ENCODE data around the gene SCN3B. TPM values are rescaled to one million over a fixed set of nuclear protein-coding genes. Genes with fewer than 3 reads are reported as not detected.

The SCN3B gene
- total RNA-seq, 1 donor from 2014 or later: 6.7 TPM

DNA sequence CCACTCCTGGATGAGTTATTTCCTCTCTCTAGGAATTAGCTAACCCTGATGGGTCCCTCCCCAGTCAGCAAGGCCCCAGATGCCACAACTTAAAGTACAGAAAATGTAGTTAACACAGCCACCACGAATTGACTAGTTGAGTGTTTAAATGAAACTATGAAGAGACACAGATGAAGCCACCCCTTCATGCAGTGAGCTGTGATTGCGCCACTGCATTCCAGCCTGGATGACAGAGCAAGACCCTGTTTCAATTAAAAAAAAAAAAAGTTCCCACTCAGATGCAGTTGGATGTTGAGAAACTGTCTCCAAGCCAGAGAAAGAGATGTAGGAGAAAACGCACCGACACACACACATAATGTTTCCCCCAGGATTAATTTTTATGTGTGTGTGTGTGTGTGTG, 53.3 kb downstream of the SCN3B start:
- no peak for DNase-seq (ENCODE audit: low read depth in 2 of 2)

DNA sequence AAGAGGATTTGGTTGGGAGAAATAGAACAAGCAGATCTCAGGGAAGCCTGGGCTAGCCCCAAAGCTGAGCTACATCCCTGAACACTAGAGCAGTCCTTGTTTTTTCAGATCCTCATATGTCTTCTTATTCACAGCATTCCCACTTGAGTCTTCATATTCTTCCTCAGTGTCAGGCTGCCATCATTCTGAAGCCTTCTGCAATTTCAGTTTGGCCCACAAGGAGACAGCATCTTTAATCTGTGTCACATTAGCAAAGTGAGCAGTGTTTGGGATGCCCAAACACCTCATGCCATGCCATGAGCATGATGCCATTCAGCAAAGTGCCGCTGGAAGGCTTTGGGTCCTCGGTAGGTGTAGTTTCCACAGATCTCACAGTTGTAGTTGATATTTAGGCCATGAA, 56.6 kb downstream of the SCN3B start:
- no peak for DNase-seq (ENCODE audit: low read depth in 2 of 2)

DNA sequence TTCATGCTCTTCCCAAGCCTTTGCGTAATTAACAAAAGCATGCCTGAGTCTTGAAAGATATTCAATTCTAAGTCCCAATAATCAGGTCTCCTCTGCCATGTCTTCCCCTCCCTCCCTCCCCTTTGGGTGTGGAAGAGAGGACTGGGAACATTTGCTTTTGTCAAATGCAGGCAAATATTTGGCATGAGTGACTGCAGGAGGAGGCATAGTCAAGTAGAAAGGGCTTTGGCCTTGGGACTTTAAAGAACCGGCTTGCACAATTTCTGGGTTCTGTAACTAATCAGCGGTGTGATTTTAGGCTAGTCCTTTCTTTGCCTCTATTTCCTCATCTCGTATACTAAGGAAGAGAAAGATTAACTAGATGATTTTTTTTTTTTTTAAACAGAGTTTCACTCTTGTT, 59.5 kb downstream of the SCN3B start:
- DNase-seq (ENCODE audit: low read depth in 2 of 2): no peak

DNA sequence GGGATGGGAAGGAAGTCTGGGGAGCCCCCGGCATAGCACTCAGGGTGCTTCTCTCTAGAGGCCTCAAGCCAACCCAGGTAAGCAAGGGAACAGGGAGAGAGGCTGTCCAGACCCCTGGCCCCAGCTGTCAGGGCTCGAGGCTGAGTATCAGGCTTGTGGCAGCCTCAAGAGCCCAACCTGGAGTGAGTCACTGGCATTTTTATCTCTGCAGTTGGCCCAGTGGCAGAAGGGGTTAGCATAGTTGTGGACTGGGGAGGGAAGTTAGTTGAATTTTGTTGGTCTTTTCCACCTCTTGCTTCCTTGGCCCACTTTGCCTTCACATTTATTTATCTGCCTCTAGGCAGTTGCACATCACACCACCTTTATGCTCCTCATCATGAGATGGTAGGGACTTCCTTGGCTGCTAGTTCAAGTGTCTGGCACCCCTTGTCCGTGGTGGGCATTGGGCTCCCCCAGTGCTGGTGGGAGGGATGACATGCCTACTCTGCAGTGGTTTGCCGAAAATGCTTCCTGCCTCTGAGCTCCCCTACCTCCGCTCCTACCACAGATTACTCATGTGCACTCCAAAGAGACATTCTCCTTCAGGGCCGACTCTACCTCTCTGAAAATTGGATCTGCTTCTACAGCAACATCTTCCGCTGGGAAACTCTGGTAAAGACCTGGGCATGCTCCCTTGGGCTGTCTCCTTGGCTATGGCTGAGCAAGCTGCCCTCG, 60.1 kb downstream of the SCN3B start:
- DNase-seq (ENCODE audit: low read depth in 2 of 2): no peak

DNA sequence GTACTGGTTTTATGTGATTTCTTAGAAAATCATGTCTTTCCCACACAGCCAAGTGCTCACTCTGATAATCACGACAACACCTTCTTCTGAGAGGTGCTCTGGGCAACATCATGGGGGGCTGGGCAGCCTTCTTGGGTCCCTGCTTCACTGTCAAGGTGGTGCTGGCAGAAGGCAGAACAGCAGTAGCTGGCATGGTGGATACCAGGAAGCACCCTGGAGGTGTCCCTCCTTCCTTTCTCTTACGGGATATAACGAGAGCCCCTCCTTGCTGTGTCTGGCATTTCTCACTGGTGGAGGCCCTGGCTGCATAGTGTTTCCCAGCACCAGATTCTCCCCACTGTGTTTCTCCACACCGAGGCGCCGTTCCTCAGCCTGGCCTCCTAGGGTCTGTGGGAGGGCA, 60.9 kb downstream of the SCN3B start:
- no peak for DNase-seq (ENCODE audit: low read depth in 2 of 2)

DNA sequence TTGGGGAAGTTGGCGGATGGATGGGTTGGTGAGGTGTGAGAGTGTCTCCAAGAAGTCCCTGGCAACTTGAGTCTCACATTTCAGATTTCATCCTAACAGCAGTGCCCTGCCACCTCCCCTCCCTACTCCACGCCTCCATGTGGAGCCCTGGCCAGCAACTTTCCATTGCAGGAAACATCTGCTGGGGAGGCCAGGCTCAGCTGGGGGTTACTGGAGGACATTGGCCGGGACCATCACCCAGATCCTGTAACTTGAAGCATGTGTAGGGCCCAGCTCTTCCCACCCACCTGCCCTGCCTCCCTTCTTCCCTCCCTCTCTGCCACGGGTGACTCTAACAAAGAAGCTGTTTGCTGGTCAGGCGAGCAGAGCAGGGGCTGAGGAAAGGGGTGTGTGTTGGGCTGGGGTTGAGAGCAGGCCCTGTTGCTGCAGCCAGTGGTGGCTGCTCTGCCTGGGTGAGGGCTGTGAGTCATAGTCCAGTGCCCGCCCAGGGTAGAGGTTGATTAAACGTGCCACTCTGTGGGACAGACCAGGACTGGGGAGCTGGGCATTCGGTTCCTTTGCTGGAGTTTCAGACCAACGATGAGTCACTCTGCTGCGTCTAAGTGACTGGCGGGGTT, 64.0 kb downstream of the SCN3B start:
- DNase-seq (ENCODE audit: low read depth in 2 of 2): peak; percentile 83 to 95

DNA sequence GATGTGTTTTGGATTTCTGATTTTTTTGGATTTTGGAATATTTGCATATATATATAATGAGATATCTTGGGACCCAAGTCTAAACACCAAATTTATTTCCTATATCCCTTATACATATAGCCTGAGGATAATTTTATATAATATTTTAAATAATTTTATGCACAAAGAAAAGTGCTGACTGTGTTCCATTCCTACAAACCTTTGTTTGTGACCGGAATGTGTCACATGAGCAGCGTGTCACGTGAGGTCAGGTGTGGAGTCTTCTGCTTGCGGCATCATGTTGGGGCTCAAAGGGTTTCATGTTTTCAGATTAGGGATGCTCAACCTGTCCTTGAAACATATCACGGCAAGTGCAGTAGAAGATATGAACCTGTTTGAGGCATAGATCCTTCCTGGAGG, 65.6 kb downstream of the SCN3B start:
- no peak for DNase-seq (ENCODE audit: low read depth in 2 of 2)

DNA sequence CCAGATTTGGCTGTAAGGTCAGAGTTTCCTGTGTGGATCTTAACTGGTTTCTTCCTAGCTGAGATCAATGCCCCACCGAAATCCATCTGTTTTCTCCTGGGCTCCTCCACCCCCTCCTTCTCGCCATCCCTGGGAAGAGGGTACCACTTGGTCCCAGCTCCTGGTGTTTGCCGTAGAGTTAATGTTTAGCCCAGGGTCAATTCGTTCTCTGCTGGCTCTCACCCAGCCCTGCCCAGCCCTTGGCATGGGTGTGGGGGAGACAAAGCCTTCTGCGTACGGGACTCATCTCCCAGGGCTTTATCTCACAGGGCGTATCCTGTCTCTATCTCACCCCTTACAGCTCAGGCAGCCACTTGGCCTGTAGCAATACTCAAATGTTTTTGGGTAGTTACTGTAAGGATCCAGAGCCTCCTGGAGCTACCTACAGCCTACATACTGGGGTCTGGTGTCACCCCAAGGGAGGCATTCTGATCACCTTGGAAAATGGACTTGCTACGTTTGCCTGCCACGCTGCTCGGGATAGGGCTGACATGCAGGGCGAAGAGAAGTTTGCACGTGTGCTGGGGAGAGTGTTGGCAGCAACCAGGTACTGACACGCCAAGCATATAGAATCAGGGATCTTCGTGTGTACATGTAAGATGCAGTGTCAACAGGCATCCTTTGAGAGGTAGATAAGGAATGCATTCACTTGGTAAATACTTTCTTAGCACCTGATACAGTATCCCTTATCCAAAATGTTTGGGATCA, 66.1 kb downstream of the SCN3B start:
- no peak for DNase-seq (ENCODE audit: low read depth in 2 of 2)

DNA sequence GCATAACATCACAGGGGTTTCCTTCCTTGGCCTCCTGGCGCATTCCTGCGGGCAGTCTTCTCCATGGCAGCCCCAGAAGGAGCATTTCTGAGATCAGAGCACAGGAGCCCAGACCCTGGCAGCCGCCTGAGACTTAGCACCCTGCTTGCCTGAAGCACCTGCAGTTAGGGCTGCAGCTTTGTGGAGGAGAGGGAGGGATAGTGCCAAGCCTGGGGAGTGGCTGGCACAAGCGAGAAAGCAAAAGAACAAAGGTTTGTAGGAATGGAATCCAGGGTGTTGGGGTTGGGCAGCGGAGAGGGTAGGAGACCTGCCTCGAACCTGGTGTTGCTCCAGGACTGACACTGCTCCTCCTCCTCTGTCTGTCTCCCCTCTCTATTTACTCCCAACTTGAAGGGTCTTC, 66.9 kb downstream of the SCN3B start:
- DNase-seq (ENCODE audit: low read depth in 2 of 2): no peak

DNA sequence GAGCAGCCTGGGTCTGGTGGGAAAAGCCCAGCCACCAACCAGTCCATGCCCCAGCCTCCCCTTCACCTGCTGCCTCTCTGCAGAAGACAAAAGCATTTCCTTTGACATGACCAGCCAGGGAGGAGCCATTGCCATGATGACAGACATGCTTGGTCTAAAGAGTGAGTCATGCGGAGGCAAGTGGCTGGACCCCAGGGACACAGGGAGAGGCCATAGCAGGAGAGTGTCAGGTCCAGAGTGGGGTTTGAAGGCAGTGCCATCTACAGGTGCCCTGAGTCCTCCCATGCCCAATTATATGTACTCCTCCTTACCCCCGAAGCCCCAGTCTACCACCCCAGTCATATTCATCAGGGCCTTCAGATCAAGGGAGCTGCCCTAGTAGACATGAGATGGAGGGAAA, 67.4 kb downstream of the SCN3B start:
- DNase-seq (ENCODE audit: low read depth in 2 of 2): peak in 1 of 2 donors; percentile 69

DNA sequence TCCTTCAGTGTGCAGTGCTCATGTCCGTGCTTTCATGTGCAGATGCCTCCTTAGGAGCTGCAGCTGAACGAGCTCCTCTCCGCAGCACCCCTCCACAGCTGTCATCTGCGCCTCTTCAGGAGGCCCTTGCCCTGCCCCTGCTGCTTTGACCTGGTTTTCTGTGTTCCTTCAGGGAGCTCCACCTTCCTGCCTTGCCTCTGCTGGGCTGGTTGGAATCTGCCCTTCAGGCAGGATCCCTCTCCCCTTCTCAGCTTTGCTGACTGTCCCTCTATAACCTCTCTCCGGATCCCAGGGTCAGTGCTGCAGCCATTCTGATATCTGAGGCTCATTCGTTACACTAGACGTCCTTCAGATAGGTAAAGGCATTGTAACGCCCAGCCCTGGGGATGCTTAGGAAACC, 67.9 kb downstream of the SCN3B start:
- no peak for DNase-seq (ENCODE audit: low read depth in 2 of 2)

DNA sequence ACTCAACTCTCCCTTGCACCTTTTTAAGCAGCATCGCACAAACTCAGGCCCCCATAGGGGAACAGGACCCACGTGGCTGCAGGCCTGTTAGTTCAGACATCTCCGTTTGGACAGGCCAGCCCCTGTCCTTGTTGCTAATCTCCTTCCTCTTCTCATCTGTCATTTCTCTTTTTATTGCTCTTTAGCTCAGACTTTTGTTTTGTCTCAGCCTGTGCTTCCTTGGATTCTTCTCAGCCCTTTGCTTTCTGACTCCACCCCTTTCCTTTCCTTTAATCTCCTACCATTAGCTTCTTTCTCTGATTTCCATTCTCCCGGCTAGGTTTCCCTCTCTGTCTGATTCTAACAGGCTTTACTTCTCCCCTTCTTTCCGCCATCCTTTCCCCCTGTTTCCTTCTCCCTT, 68.7 kb downstream of the SCN3B start:
- peak in 1 of 2 donors; percentile 22 for DNase-seq (ENCODE audit: low read depth in 2 of 2)

DNA sequence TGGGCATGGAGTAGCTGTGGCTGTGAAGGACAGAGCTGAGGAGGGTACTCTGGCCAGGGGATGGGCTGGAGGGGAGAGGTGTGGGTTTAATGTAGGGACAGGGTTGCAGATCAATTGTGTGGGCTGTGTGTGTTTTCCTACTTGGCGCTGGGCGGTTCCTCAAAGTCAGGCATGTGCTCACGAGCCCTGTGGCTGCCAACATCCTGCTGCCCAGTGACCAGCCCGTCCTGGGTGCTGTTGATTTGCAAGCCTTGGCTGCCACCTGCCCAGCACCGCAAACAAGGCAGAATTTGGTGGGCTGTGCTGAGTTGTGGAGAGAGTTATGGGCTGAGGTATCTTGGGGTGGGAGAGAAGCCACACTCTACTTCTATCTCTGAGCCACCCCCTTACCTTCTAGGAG, 69.2 kb downstream of the SCN3B start:
- no peak for DNase-seq (ENCODE audit: low read depth in 2 of 2)

DNA sequence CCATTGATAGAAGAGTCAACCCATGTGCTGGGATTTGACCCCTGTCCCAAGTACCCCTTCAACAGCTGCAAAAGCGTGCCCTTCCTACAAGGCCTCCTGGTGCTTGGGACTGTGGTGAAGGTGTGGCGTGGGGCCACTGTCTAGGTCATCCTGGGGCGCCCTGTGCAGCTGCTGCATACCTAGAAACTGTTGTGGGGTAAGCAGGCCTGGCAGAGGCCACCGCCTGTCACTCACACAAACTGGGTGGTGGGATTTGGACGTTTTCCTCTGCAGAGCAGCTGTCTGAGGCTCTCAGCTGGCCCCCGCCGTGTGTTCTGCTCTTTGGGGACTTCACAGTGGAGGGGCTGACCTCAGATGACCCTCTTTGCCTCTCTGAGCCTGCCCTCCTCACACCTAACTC, 69.7 kb downstream of the SCN3B start:
- no peak for DNase-seq (ENCODE audit: low read depth in 2 of 2)

DNA sequence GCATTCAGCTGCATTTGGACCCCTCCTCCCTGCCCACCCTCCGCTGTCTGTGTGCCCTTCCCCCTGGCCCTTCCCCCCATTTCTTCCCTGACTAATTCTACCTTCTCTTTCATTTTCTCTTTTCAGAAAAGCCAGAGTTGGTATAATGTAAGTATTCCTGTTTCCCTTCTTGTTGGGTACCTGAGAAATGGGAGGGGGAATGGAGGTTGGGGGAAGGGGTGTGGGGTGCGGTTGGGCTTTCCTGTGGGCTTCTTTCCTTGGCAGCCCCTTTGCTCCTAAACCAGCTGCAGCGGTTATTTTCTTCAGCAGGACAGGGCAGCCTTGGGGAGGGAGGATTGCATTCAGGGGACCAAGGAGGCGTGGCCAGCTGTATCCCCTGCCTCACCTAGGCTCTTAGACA, 70.2 kb downstream of the SCN3B start:
- no peak for DNase-seq (ENCODE audit: low read depth in 2 of 2)

DNA sequence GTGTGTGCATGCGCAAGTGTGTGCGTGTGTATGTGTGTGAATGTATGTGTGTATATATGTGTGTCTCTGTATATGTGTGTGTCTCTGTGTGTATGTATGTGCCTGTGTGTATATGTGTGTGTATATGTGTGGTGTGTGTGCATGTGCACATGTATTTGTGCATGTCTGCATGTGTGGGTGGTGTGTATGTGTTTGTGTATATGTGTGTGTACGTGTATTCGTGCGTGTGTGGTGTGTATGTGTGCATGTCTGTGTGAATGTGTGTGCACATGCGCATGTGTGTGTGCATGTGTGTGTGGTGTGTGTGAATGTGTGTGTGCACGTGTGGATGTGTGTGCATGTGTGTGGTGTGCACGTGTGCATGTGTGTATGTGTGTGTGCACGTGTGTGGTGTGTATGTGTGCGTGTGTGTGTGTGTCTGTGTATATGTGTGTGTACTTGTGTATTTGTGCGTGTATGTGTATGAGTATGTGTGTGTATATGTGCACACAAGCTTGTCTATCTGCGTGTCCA, 71.4 kb downstream of the SCN3B start:
- no peak for DNase-seq (ENCODE audit: low read depth in 2 of 2)

DNA sequence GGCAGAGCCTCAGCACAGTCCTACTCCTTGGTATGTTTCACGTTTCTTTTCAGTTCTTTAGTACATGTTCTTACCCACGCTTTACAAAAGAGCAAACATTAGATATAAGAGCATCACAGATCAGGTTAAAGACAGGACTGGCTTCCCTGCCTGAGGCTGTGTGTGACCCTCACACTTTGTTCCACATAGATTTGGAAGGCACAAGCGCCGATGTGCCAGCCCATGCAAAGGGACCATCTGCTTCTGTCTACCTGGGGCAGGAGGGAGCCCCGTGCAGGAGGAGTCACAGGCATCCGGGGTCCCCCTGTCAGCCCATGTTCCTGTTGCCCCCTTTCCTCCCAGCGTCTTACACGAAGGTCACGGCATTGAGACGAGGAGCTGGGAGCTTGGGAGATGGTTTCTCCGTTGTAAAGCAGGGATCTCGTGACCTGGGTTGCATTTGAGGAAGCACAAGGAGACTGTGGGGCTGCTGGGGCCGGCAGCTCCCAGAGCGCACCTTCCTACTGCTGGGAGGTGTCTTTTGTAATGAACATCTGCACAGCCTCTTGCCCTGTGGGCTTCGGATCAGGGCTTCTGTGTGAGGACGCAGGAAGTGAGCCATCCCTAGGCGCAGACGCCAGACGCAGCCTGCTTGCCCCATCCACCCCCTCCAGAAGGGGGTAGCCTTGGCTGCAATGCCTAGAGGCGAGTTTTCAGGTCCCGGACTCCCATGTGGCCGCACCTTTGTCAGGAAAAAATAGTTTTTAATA, 72.6 kb downstream of the SCN3B start:
- no peak for DNase-seq (ENCODE audit: low read depth in 2 of 2)

DNA sequence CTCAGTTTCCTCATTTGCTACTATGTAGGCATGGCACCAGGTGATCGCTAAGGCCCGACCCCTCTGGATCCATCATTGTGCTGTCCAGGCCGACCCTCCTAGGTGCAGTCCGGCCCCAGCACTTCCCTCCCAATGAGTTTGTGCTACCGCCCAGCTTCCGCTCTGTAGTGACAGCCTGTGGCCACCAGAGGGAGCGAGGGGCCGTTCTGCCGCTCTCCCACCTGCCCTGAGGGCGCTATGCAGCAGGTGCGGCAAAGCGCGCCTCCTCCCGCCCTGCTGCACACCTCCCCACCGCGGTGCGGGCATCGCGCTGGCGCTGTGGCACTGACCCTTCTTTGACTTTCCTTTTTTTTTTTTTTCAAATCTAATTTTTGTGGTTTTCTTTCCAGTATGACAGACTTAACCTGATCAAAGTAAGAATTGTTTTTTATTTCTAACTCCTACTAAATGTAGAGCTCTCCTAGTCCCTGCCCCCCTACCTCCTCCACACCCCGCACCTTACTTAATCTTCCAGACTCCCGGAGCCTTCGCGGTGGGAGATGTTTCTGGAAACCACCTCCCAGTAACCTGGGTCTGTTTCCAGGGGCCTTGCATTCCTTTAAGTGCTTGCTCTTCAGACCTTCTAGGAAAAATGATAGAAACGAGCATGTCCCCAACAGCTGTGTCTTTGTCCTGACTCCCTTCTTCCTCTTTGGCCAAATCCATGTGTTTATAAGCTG, 73.7 kb downstream of the SCN3B start:
- peak; percentile 47 to 72 for DNase-seq (ENCODE audit: low read depth in 2 of 2)

DNA sequence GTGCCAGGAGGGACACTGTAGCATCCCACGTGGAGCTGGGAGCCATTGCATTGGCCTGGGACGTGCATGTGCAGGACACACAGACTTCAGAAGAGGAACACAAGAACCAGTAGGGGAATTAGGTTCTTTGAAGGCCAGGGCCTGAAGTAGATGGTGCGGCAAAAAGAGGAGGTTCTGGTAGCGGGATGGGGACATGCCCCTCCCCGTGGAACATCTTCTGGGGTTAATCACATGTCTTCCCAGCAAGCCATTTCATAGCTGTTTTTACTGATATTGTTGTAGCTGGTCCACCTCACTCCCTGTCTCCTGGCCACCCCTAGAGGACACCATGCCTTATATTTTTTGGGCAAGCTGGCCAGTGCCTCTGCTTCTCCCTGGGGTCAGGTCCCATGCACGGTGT, 74.3 kb downstream of the SCN3B start:
- DNase-seq (ENCODE audit: low read depth in 2 of 2): no peak

DNA sequence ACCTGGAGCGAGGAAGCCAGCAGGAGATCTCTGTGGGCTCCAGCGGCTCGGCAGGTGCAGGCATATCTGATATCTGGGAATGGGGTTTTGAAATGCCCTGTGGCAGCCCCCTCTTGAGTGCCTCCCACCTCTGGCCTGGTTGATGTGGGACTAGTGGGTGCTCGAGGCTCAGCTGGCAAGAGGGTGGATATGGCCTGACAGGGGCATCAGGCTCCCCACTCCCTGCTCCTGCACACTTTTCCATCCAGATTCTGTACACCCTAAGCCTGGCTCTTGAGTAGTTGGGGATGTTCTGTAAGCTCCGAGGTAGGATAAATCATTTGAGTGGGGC, 75.0 kb downstream of the SCN3B start:
- DNase-seq (ENCODE audit: low read depth in 2 of 2): no peak
